Adrenal gland (tissue), 12 donors: ENCODE data around the gene ACTR5. TPM values are rescaled to one million over a fixed set of nuclear protein-coding genes. Genes with fewer than 3 reads are reported as not detected.

Experiments used
- DNase-seq, 7 donors: peaks; one replicate each; pipeline ENCODE4 v3.0.0-alpha.2; 2019 to 2020
- H3K27ac ChIP-seq, 5 donors: fragments of 200-600 bp; sonication (generic) in 4 of 5; 1 replicate in 3 of 5; 2 replicates in 2 of 5; pipeline versions ENCODE4 v1.5.1 to v1.8.0; 2016 to 2020; ENCODE audit warnings: mild to moderate bottlenecking in 1 of 5
- H3K27me3 ChIP-seq: fragments of 200-600 bp; 2 replicates; pipeline ENCODE4 v1.8.0; 2021
- H3K36me3 ChIP-seq, 2 donors: fragments of 200-600 bp; replicated peaks in 1 of 2; 1 replicate in 1 of 2; 2 replicates in 1 of 2; pipeline versions ENCODE4 v1.5.1 to v1.8.0; 2018 to 2022
- H3K4me1 ChIP-seq, 2 donors: fragments of 200-600 bp; replicated peaks in 1 of 2; 1 replicate in 1 of 2; 2 replicates in 1 of 2; pipeline versions ENCODE4 v1.5.1 to v1.8.0; 2018 to 2021
- H3K4me3 ChIP-seq, 4 donors: fragments of 200-600 bp; sonication (generic) in 3 of 4; one replicate each; pipeline ENCODE4 v1.5.1; 2016 to 2018
- H3K9me3 ChIP-seq, 3 donors: fragments of 200-600 bp; sonication (generic) in 1 of 3; replicated peaks in 1 of 3; 1 replicate in 2 of 3; 2 replicates in 1 of 3; pipeline versions ENCODE4 v1.5.1 to v1.8.0; 2016 to 2021
- POLR2A ChIP-seq, 2 donors: fragments of 450-650 bp; IDR thresholded peaks; one replicate each; pipeline ENCODE4 v1.6.1; 2017; ENCODE audit warnings: antibody characterized with exemption in 2 of 2, mild to moderate bottlenecking in 2 of 2, moderate library complexity in 1 of 2
- WGBS, 4 donors: extraction: QIAGEN DNeasy Blood & Tissue Kit in 2 of 4; methylation state at CpG; one replicate each; pipeline versions ENCODE4 v1.1.5 to v1.1.7; 2013 to 2017; 5-methylcytosine and 5-hydroxymethylcytosine counted together
- intact Hi-C, 2 donors: fragments of 100-400 bp; cut with DNase I; formaldehyde crosslinking; loops; one replicate each; pipeline versions ENCODE4 v1.14.1 to v1.15.0; 2022 to 2023
- polyA plus RNA-seq, 3 donors: library from polyadenylated mRNA; stranded (reverse); fragments of 200-250 nt in 2 of 3; fragments of 350-450 nt in 1 of 3; fragmentation: Illumina TruSeq in 1 of 3; extraction: RNeasy Lipid Tissue Mini Kit (QIAGEN cat#74804) in 1 of 3; gene quantifications; one replicate each; pipeline ENCODE4 v1.2.3, GENCODE V29; 2013 to 2014
- total RNA-seq, 9 donors: library from RNA; depleted of rRNA in 4 of 9; stranded (reverse); fragments of >200 nt in 4 of 9; fragments of 120-200 nt in 1 of 9; fragmentation: NEBNext Ultra II Directional in 1 of 9; extraction: Animal tissue kit (Norgen Biotek cat#: 25700) in 1 of 9; gene quantifications; one replicate each; pipeline versions ENCODE4 v1.1.0 to v1.2.4, GENCODE V29; 2013 to 2023
- TF ChIP-seq, protein P1 (sequence below), 6 experiments: fragments of 450-650 bp in 4 of 6; fragments of 200-600 bp in 2 of 6; sonication (generic) in 1 of 6; IDR thresholded peaks; 1 replicate in 5 of 6; 2 replicates in 1 of 6; pipeline versions ENCODE4 v1.5.1 to v1.8.0; 2016 to 2021; ENCODE audit warnings: antibody characterized with exemption in 6 of 6, mild to moderate bottlenecking in 2 of 6, moderate library complexity in 1 of 6
- donor health status: healthy with polysubstance abuse.
- donor health status: Bipolar disorder and iron deficiency.
- donor health status: DM: yes; HTN: yes; CAD: no.
- donor health status: DM: no; HTN: no; CAD: no.
- donor health status: DM: no; HTN: no; CAD: no.
- donor health status: DM: yes; HTN: yes; CAD: no.

ACTR5 gene
- total and polyA plus RNA-seq, 12 donors, result 5.5 to 10.5 (median 6.8) TPM

DNA sequence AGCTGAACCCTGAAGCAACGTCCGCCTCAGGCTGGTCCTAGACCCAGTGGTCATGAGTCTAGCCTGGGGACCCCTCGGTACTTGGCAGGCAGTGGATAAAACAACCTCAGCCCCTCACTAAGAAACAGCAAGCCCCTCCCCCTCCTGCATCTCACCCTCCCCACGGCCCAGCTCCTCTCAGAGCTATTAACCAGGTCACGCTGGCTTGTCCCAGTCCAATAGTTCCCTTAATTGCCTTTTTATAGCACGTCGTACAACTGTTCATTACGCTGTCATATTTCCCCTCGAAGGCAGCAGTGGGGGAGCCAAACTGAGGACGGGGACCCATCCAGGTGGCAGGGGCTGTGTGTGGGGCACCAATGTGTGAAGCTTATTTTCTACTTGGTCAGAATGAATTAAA lies 32.6 kb upstream of the ACTR5 start:
- Histone ChIP-seq H3K27me3 (peaks cover 12% of the 10 kb centered on the region), H3K36me3 (no peaks in the 10 kb centered on the region), H3K4me1 (no peaks in the 10 kb centered on the region), H3K27ac (no peak overlapping the region), H3K4me3 (no peak overlapping the region), H3K9me3 (no peaks in the 10 kb centered on the region)
- intact Hi-C loops, result no loop called here
- no peak for TF ChIP-seq POLR2A (IDR thresholded peaks at IDR 0.05)
- TF ChIP-seq, protein P1, sequence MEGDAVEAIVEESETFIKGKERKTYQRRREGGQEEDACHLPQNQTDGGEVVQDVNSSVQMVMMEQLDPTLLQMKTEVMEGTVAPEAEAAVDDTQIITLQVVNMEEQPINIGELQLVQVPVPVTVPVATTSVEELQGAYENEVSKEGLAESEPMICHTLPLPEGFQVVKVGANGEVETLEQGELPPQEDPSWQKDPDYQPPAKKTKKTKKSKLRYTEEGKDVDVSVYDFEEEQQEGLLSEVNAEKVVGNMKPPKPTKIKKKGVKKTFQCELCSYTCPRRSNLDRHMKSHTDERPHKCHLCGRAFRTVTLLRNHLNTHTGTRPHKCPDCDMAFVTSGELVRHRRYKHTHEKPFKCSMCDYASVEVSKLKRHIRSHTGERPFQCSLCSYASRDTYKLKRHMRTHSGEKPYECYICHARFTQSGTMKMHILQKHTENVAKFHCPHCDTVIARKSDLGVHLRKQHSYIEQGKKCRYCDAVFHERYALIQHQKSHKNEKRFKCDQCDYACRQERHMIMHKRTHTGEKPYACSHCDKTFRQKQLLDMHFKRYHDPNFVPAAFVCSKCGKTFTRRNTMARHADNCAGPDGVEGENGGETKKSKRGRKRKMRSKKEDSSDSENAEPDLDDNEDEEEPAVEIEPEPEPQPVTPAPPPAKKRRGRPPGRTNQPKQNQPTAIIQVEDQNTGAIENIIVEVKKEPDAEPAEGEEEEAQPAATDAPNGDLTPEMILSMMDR (IDR thresholded peaks at IDR 0.05), result no peak
- no peak for DNase-seq
- WGBS, 4 donors, result 25 to 33% (median 30%) methylated on average over 10 of the region's 10 CpGs

DNA sequence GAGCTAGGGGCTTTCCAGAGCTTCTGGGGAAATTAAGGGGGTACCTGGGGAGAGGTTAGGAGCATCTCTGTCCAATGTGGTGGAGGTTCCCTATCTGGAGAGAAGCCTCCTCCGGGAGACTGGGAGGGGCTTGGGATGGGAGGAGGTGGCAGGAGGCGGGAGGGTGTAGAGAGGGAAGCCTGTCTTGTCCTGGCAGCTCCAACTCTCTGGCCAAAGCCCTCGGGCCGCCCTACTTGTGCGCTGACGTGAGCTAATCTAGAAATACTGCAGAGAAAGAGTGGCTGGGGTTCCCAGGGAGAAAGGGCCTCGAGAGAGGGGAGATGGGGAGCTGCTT lies 25.6 kb upstream of the ACTR5 start:
- Histone ChIP-seq H3K36me3 (no peaks in the 10 kb centered on the region), H3K27me3 (peaks cover 73% of the 10 kb centered on the region), H3K9me3 (no peaks in the 10 kb centered on the region), H3K27ac (no peak overlapping the region), H3K4me3 (no peak overlapping the region), H3K4me1 (no peaks in the 10 kb centered on the region)
- intact Hi-C loops, result no loop called here
- no peak for DNase-seq
- no peak for TF ChIP-seq POLR2A (IDR thresholded peaks at IDR 0.05)
- TF ChIP-seq, protein P1 (IDR thresholded peaks at IDR 0.05), result no peak
- whole genome bisulfite sequencing, 4 donors, result 0 to 9% (median 6%) methylated on average over 6 to 7 of the region's 7 CpGs

GRCh38 chr20:38723017-38723847 lies 25.0 kb upstream of the ACTR5 start:
- TF ChIP-seq, protein P1 (IDR thresholded peaks at IDR 0.05), result no peak
- TF ChIP-seq POLR2A (IDR thresholded peaks at IDR 0.05), result no peak
- no peak for DNase-seq
- intact Hi-C loops, result no loop called here
- H3K27me3 ChIP-seq, result peaks cover 79% of the 10 kb centered on the region
- H3K9me3 ChIP-seq, result no peaks in the 10 kb centered on the region
- 1 to 4% (median 2%) methylated on average over 30 to 56 of the region's 56 CpGs for WGBS, 4 donors
- H3K27ac ChIP-seq, result no peak overlapping the region
- no peaks in the 10 kb centered on the region for H3K4me1 ChIP-seq
- no peak overlapping the region for H3K4me3 ChIP-seq
- H3K36me3 ChIP-seq, result no peaks in the 10 kb centered on the region

DNA sequence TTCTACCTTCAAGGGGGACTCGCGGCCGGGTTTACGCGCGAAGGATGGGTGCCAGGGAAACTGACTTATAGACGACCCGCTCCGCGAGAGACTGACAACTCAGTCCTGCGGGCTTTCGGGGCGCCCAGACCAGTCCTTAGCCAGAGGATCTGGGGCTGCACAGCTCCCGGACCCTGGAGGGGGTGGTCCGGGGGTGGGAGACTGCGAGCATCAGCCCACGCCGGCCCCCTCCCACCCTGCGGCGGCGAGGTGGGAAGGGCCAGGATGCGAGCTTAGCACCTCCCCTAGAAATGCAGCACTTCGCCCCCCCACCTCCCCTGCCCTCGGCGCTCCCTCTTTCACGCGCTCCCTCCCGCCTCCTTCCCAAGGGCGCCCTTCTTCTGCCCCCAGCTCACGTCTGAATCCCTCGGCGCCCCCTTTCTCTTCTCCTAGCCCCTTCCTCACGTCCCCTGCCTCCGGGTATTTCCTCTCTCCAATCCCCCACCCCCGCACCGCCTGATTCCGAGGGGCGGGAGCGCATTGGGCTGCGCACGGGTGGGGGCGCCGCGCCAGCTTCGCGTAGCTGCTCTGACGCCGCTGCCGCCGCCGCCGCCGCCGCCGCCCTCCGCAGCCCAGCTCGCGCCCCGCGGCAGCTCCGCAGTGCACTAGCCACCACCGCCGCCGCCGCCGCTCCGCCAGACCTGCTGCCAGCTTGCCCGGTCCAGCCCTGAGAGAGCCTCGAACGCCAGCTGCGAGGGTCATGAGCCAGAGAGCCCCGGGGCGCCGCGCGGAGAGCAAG lies 24.2 kb upstream of the ACTR5 start, which contains the start of gene SLC32A1:
Gene SLC32A1 (plus strand): TSS at position 639 of the 778 bp plus-strand sequence. CDS start 239 bp downstream, outside the sequence.
- intact Hi-C loops, result no loop called here
- H3K27me3 ChIP-seq, result peaks cover 87% of the 10 kb centered on the region

More for the DNA sequence above, 24.2 kb upstream of the ACTR5 start, which contains the start of gene SLC32A1:
- no peak for DNase-seq
- Histone ChIP-seq H3K27ac (no peak within 1 kb of the TSS), H3K36me3 (no peaks in the 10 kb centered on the region), H3K4me3 (no peak within 1 kb of the TSS), H3K9me3 (no peaks in the 10 kb centered on the region), H3K4me1 (no peaks in the 10 kb centered on the region)
- WGBS, 4 donors, result 1 to 2% (median 2%) methylated on average over 30 to 76 of the region's 76 CpGs; no CpG with 5 or more reads in 1 of the 4 donors
- TF ChIP-seq, protein P1 (IDR thresholded peaks at IDR 0.05), result no peak
- TF ChIP-seq POLR2A (IDR thresholded peaks at IDR 0.05), result no peak
